Osteocyte (in vitro differentiated cells): ENCODE results near the gene MYH14. TPM values are rescaled to one million over a fixed set of nuclear protein-coding genes. Genes with fewer than 3 reads are reported as not detected.

Source experiments
- DNase-seq: peaks from one replicate; pipeline ENCODE4 v3.0.0; 2021; ENCODE audit warnings: mixed read lengths; ENCODE audit not compliant: unreplicated experiment; ENCODE audit errors: extremely low spot score
- H3K27ac Mint-ChIP-seq: one replicate; pipeline ENCODE4 v1.8.0; 2021; ENCODE audit warnings: mild to moderate bottlenecking, mixed read lengths; ENCODE audit not compliant: unreplicated experiment
- H3K27me3 Mint-ChIP-seq: one replicate; pipeline ENCODE4 v1.8.0; 2021; ENCODE audit warnings: mixed read lengths; ENCODE audit not compliant: unreplicated experiment
- H3K36me3 Mint-ChIP-seq: one replicate; pipeline ENCODE4 v1.8.0; 2021; ENCODE audit warnings: mixed read lengths; ENCODE audit not compliant: unreplicated experiment
- H3K4me1 Mint-ChIP-seq: one replicate; pipeline ENCODE4 v1.8.0; 2021; ENCODE audit warnings: mixed read lengths; ENCODE audit not compliant: unreplicated experiment
- H3K4me3 Mint-ChIP-seq: one replicate; pipeline ENCODE4 v1.8.0; 2021; ENCODE audit warnings: mild to moderate bottlenecking, moderate library complexity, mixed read lengths; ENCODE audit not compliant: unreplicated experiment
- H3K9me3 Mint-ChIP-seq: one replicate; pipeline ENCODE4 v1.8.0; 2021; ENCODE audit warnings: mixed read lengths; ENCODE audit not compliant: unreplicated experiment
- CTCF ChIP-seq: fragments of 200-600 bp; sonication (generic); IDR thresholded peaks from 2 replicates; pipeline ENCODE4 v1.5.0; 2021; ENCODE audit warnings: antibody characterized with exemption, mild to moderate bottlenecking, moderate library complexity
- total RNA-seq: library from RNA; stranded (reverse); gene quantifications from 2 replicates; pipeline ENCODE4 v1.2.1, GENCODE V29; 2021

MYH14 gene
- total RNA-seq, 1 donor from 2014 or later: not detected

DNA sequence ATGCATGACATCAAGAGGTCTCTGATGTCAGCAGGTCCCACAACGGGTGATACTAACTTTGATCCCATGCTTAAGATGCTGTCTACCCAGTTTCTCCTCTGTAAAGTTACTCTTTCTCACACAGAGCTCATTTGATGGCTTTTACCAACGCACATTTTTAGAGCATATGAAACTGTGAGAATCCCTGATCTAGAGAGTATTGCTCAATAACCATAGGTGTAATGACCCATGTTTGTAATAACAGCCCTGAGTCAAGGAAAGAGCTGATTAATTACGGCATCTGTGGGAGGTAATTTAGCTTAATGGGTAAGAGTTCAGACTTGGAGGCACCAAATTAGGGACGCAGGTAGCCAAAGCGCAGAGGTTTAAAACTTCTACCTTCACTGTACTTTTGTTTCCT, 22.3 kb upstream of the MYH14 start:
- Mint-ChIP-seq H3K4me1 (no peaks in the 10 kb centered on the region), H3K27me3 (no peaks in the 10 kb centered on the region), H3K9me3 (peaks cover 13% of the 10 kb centered on the region), H3K27ac (no peak overlapping the region), H3K4me3 (no peak overlapping the region), H3K36me3 (no peaks in the 10 kb centered on the region)
- TF ChIP-seq CTCF: no peak
- no peak for DNase-seq

DNA sequence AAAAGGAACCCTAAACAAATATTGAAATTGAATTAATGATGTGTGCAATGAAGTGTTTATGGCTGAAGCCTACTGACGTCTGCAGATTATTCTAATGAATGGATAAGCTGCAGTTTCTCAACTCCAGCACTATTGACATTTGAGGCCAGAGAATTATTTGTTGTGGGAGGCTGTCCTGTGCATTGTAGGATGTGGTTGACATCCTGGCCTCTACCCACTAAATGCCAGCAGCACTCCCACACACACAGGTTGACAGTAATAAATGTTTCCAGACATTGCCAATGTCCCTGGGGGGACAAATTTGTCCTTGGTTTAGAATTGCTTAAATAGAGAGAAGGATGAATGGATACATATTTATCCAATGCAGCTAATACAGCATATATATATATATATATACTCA, 19.2 kb upstream of the MYH14 start:
- Mint-ChIP-seq H3K4me1 (no peaks in the 10 kb centered on the region), H3K27me3 (no peaks in the 10 kb centered on the region), H3K4me3 (no peak overlapping the region), H3K36me3 (no peaks in the 10 kb centered on the region), H3K27ac (no peak overlapping the region), H3K9me3 (peaks cover under 1% of the 10 kb centered on the region)
- DNase-seq: no peak
- no peak for TF ChIP-seq CTCF

GRCh38 chr19:50187937-50188336, 15.5 kb upstream of the MYH14 start:
- Mint-ChIP-seq H3K27ac (no peak overlapping the region), H3K4me1 (no peaks in the 10 kb centered on the region), H3K4me3 (no peak overlapping the region), H3K27me3 (no peaks in the 10 kb centered on the region), H3K9me3 (no peaks in the 10 kb centered on the region), H3K36me3 (no peaks in the 10 kb centered on the region)
- no peak for TF ChIP-seq CTCF
- no peak for DNase-seq

DNA sequence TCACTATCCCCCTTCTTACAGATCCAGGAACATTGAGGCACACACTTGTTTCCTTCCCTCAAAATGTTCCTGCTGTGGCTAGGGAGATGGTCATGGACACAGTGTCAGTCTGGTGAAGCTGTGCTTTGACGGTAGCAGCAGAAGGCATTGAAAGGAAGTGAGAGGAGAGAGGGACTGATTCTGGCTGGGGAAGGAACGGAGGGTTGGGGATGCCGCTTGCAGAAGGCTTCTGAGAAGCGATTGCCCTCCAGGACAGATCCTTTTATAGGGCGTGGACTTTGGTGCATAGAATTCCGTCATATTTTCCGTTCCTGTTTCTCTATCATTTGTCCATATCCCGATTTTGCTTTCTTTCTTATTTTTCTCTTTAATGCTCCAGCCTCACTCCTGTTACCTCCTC, 14.1 kb upstream of the MYH14 start:
- no peak overlapping the region for H3K4me3 Mint-ChIP-seq
- no peaks in the 10 kb centered on the region for H3K36me3 Mint-ChIP-seq
- TF ChIP-seq CTCF: no peak
- no peaks in the 10 kb centered on the region for H3K4me1 Mint-ChIP-seq
- H3K27ac Mint-ChIP-seq: no peak overlapping the region
- no peaks in the 10 kb centered on the region for H3K9me3 Mint-ChIP-seq
- DNase-seq: no peak
- no peaks in the 10 kb centered on the region for H3K27me3 Mint-ChIP-seq

GRCh38 chr19:50190439-50190891, 13.0 kb upstream of the MYH14 start:
- DNase-seq: no peak
- TF ChIP-seq CTCF: no peak
- no peaks in the 10 kb centered on the region for H3K36me3 Mint-ChIP-seq
- H3K4me3 Mint-ChIP-seq: no peak overlapping the region
- H3K4me1 Mint-ChIP-seq: no peaks in the 10 kb centered on the region
- H3K27ac Mint-ChIP-seq: no peak overlapping the region
- no peaks in the 10 kb centered on the region for H3K27me3 Mint-ChIP-seq
- H3K9me3 Mint-ChIP-seq: no peaks in the 10 kb centered on the region
